ENCODE measurements around the gene FAM180A.

GRCh38 chr7:135734343-135734689 is 14.3 kb downstream of the FAM180A start:
- TF ChIP-seq YY1 (IDR thresholded peaks at IDR 0.05; ENCODE audit: insufficient read depth, insufficient read length) (no peak), ZNF274 (IDR thresholded peaks at IDR 0.05; ENCODE audit: low read depth, low read length) (no peak)
